Keratinocyte (primary cell): ENCODE data around the gene KSR1.

Source experiments
- EZH2 ChIP-seq: IDR thresholded peaks from one replicate; pipeline ENCODE4 v1.6.1; 2012; ENCODE audit warnings: inconsistent platforms, mild to moderate bottlenecking, low read length, moderate library complexity
- TF ChIP-seq, protein P1 (sequence below), 3 experiments: IDR thresholded peaks in 1 of 3; conservative IDR thresholded peaks in 1 of 3; optimal IDR thresholded peaks in 1 of 3; 2 replicates in 2 of 3; 3 replicates in 1 of 3; pipeline versions ENCODE3 to v1.5.1; 2011; ENCODE audit warnings: low read length in 3 of 3, mild to moderate bottlenecking in 3 of 3, moderate library complexity in 2 of 3, control low read depth in 1 of 3, inconsistent platforms in 1 of 3; ENCODE audit not compliant: insufficient read depth in 2 of 3; ENCODE audit errors: extremely low read depth in 1 of 3

GRCh38 chr17:27522028-27522635, 65.9 kb downstream of the KSR1 start:
- TF ChIP-seq, protein P1, sequence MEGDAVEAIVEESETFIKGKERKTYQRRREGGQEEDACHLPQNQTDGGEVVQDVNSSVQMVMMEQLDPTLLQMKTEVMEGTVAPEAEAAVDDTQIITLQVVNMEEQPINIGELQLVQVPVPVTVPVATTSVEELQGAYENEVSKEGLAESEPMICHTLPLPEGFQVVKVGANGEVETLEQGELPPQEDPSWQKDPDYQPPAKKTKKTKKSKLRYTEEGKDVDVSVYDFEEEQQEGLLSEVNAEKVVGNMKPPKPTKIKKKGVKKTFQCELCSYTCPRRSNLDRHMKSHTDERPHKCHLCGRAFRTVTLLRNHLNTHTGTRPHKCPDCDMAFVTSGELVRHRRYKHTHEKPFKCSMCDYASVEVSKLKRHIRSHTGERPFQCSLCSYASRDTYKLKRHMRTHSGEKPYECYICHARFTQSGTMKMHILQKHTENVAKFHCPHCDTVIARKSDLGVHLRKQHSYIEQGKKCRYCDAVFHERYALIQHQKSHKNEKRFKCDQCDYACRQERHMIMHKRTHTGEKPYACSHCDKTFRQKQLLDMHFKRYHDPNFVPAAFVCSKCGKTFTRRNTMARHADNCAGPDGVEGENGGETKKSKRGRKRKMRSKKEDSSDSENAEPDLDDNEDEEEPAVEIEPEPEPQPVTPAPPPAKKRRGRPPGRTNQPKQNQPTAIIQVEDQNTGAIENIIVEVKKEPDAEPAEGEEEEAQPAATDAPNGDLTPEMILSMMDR (optimal IDR thresholded peaks at IDR 0.05 in 1 of 3, IDR thresholded peaks at IDR 0.05 in 1 of 3, conservative IDR thresholded peaks at IDR 0.05 in 1 of 3; ENCODE audit: extremely low read depth in 1 of 3, insufficient read depth in 2 of 3, low read length in 3 of 3) = no peak
- TF ChIP-seq EZH2 = no peak
